Tibial nerve (tissue), 4 donors: ENCODE measurements around the gene CLIC5. TPM values are rescaled to one million over a fixed set of nuclear protein-coding genes. Genes with fewer than 3 reads are reported as not detected.

Experiments used
- DNase-seq, 2 donors: peaks; one replicate each; pipeline ENCODE4 v3.0.0-alpha.2; 2019; ENCODE audit warnings: low spot score in 2 of 2
- H3K27ac ChIP-seq, 4 donors: fragments of 200-600 bp; sonication (generic) in 3 of 4; one replicate each; pipeline ENCODE4 v1.5.1; 2017 to 2019; ENCODE audit warnings: mild to moderate bottlenecking in 1 of 4
- H3K27me3 ChIP-seq, 2 donors: fragments of 200-600 bp; sonication (generic) in 1 of 2; one replicate each; pipeline versions ENCODE4 v1.5.1 to v1.6.0; 2017 to 2019
- H3K36me3 ChIP-seq, 3 donors: fragments of 200-600 bp; sonication (generic); one replicate each; pipeline ENCODE4 v1.5.1; 2018 to 2019
- H3K4me1 ChIP-seq, 4 donors: fragments of 200-600 bp; sonication (generic) in 3 of 4; one replicate each; pipeline ENCODE4 v1.5.1; 2017 to 2019
- H3K4me3 ChIP-seq, 4 donors: fragments of 200-600 bp; sonication (generic) in 3 of 4; one replicate each; pipeline ENCODE4 v1.5.1; 2017 to 2019; ENCODE audit warnings: mild to moderate bottlenecking in 1 of 4, moderate library complexity in 1 of 4
- H3K9me3 ChIP-seq, 4 donors: fragments of 200-600 bp; sonication (generic) in 3 of 4; one replicate each; pipeline ENCODE4 v1.5.1; 2017 to 2019
- EP300 ChIP-seq, 2 donors: sonication (generic); formaldehyde crosslinking; IDR thresholded peaks; one replicate each; pipeline ENCODE4 v1.6.1; 2017; ENCODE audit warnings: antibody characterized with exemption in 2 of 2, mild to moderate bottlenecking in 1 of 2
- POLR2A ChIP-seq, 2 donors: fragments of 450-650 bp; IDR thresholded peaks; one replicate each; pipeline ENCODE4 v1.6.1; 2017; ENCODE audit warnings: antibody characterized with exemption in 2 of 2, mild to moderate bottlenecking in 2 of 2, moderate library complexity in 2 of 2
- WGBS, 2 donors: methylation state at CpG; one replicate each; pipeline ENCODE4 v1.1.5; 2018; 5-methylcytosine and 5-hydroxymethylcytosine counted together
- total RNA-seq, 4 donors: library from RNA; depleted of rRNA; stranded (reverse); fragments of >200 nt; gene quantifications; one replicate each; pipeline ENCODE4 v1.1.0, GENCODE V29; 2016
- TF ChIP-seq, protein P1 (sequence below), 5 experiments: fragments of 200-600 bp in 3 of 5; fragments of 450-650 bp in 2 of 5; sonication (generic) in 3 of 5; IDR thresholded peaks; one replicate each; pipeline ENCODE4 v1.5.1; 2016 to 2019; ENCODE audit warnings: antibody characterized with exemption in 5 of 5, mild to moderate bottlenecking in 3 of 5, moderate library complexity in 2 of 5

The CLIC5 gene
- total RNA-seq, 4 donors from 2014 or later: 6.6 to 47.2 (median 34.8) TPM

- Histone ChIP-seq H3K27me3 (no peaks in the 10 kb centered on the region), H3K4me1 (peaks cover 0 to 11% (median 0%) of the 10 kb centered on the region in 4 donors), H3K9me3 (no peaks in the 10 kb centered on the region), H3K36me3 (no peaks in the 10 kb centered on the region), H3K27ac (no peak overlapping the region), H3K4me3 (no peak overlapping the region)
- WGBS, 2 donors: 78 to 90% methylated on average over 1 of the region's 1 CpG
- TF ChIP-seq, protein P1, sequence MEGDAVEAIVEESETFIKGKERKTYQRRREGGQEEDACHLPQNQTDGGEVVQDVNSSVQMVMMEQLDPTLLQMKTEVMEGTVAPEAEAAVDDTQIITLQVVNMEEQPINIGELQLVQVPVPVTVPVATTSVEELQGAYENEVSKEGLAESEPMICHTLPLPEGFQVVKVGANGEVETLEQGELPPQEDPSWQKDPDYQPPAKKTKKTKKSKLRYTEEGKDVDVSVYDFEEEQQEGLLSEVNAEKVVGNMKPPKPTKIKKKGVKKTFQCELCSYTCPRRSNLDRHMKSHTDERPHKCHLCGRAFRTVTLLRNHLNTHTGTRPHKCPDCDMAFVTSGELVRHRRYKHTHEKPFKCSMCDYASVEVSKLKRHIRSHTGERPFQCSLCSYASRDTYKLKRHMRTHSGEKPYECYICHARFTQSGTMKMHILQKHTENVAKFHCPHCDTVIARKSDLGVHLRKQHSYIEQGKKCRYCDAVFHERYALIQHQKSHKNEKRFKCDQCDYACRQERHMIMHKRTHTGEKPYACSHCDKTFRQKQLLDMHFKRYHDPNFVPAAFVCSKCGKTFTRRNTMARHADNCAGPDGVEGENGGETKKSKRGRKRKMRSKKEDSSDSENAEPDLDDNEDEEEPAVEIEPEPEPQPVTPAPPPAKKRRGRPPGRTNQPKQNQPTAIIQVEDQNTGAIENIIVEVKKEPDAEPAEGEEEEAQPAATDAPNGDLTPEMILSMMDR (IDR thresholded peaks at IDR 0.05): no peak
- no peak for TF ChIP-seq POLR2A (IDR thresholded peaks at IDR 0.05)
- no peak for TF ChIP-seq EP300 (IDR thresholded peaks at IDR 0.05)
- no peak for DNase-seq
These were observed 84.4 kb downstream of the CLIC5 start for GRCh38 chr6:45931232-45931631.

- Histone ChIP-seq H3K36me3 (no peaks in the 10 kb centered on the region), H3K9me3 (no peaks in the 10 kb centered on the region), H3K4me1 (peaks cover 0 to 11% (median 0%) of the 10 kb centered on the region in 4 donors), H3K27me3 (no peaks in the 10 kb centered on the region), H3K27ac (no peak overlapping the region), H3K4me3 (no peak overlapping the region)
- 12 to 24% methylated on average over 7 of the region's 7 CpGs for WGBS, 2 donors
- TF ChIP-seq, protein P1 (IDR thresholded peaks at IDR 0.05): peak; percentile 82 to 95 (median 93)
- TF ChIP-seq EP300 (IDR thresholded peaks at IDR 0.05): no peak
- DNase-seq: peak; percentile 65 to 89
These were observed 85.1 kb downstream of the CLIC5 start for GRCh38 chr6:45930420-45931040.

DNA sequence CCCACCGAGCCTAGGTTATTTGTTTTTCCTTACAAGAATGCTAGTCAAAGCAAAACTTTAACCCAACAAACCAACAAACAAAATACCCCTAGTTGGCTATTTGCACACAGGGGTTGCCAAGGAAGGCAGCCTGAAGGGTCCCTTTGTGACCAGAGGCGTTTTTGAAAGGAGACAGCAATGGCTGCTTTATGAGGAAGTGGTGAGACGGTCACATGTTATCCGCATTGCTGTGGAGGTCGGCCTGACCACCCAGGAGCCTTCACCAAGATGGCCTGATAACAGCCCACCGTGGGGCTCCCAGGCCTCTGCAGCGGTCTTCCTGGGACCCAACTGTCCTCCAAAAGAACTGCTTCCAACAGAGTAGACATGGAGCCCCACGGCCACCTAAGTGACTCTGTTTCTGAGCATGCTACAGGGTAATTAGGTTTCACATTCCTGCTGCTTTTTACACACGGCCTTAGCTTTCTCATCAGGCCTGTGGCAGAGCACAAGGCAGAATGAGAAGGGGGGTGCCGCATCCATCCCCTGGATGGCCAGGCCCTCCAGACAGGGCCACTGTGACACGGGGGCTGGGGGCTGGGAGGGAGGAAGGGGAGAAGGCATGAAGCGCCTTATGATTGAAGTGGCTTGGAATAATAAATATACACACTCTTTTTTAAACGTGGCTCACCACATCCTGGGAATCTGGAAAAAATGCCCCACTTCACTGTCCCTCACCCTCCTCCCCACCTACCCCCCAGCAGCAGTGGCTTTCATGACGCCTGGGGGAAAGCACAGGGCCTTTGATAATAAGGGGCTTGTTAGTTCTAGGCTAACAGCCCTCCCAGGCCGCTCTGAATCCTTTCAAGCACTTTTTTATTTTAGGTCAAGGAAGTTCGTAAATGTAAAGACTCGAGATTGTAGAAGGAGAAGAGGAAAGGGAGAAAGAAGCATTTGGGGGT lies 86.0 kb downstream of the CLIC5 start:
- no peaks in the 10 kb centered on the region for H3K27me3 ChIP-seq
- TF ChIP-seq, protein P1 (IDR thresholded peaks at IDR 0.05): no peak
- no peak for TF ChIP-seq POLR2A (IDR thresholded peaks at IDR 0.05)
- TF ChIP-seq EP300 (IDR thresholded peaks at IDR 0.05): no peak
- 65 to 68% methylated on average over 17 of the region's 17 CpGs for WGBS, 2 donors
- DNase-seq: no peak
- H3K27ac ChIP-seq: no peak overlapping the region
- no peak overlapping the region for H3K4me3 ChIP-seq
- no peaks in the 10 kb centered on the region for H3K9me3 ChIP-seq
- no peaks in the 10 kb centered on the region for H3K36me3 ChIP-seq
- peaks cover 0 to 11% (median 0%) of the 10 kb centered on the region in 4 donors for H3K4me1 ChIP-seq

DNA sequence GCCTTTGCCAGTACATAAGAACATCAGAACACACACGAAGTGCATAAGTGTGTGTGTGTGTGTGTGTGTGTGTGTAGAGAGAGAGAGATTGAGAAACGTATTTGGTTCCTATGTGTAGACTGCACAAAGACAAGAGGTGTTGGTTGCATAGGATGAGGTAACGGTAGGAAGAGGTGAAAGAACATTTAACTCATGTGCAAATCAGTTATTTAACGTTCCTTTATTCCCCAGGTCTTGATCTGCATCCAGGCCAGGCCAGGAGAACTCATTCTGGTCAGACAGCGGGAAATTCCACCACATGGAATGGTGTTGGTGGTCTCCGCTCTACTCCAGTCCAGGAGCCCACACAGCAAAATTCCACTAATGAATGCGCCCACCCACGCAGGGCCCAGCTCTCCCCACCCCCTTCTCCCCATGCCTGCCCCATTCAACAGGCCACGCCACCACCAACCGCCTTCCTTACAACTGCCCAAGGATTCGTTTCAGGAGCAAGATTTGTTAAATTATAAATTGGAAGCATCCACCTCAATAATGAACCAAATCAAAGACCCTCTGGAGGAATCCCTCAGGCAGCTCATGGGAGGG lies 86.8 kb downstream of the CLIC5 start:
- WGBS, 2 donors: 90% methylated on average over 11 of the region's 11 CpGs
- Histone ChIP-seq H3K4me3 (no peak overlapping the region), H3K4me1 (peaks cover 0 to 11% (median 0%) of the 10 kb centered on the region in 4 donors), H3K27ac (no peak overlapping the region), H3K9me3 (no peaks in the 10 kb centered on the region), H3K36me3 (no peaks in the 10 kb centered on the region), H3K27me3 (no peaks in the 10 kb centered on the region)
- no peak for TF ChIP-seq EP300 (IDR thresholded peaks at IDR 0.05)
- no peak for TF ChIP-seq POLR2A (IDR thresholded peaks at IDR 0.05)
- TF ChIP-seq, protein P1 (IDR thresholded peaks at IDR 0.05): no peak
- DNase-seq: no peak
